ENCODE measurements around the gene PEX7.

DNA sequence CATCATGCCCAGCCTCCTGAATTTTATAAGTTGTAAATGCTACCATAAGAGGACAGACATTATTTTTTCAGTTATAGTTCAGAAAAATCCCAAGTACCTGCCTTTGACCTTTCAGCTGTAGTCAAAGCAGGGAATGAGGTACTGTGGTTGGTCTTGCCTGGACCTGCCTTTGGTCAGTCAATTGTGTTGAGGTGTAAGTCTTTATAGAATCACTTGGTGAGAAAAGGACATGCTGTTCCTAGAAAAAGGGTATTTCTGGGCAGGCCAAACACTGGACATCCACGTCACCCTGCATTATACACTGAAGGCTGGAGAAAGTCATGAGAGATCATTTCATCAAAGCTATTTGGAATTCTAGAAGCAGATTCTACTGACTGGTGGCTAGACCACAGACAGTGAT is 40.3 kb downstream of the PEX7 start:
- TF ChIP-seq CTCF (conservative IDR thresholded peaks at IDR 0.05; ENCODE audit: low read depth, low read length) (no peak), EZH2 (IDR thresholded peaks at IDR 0.05; ENCODE audit: low read length, unreplicated experiment) (no peak)

Data from PC-3 (cell line).